ENCODE data around the gene CDKL2.
A peak's percentile ranks its signal among the peaks of the same experiment; 100 is the strongest.

CDKL2 gene

DNA sequence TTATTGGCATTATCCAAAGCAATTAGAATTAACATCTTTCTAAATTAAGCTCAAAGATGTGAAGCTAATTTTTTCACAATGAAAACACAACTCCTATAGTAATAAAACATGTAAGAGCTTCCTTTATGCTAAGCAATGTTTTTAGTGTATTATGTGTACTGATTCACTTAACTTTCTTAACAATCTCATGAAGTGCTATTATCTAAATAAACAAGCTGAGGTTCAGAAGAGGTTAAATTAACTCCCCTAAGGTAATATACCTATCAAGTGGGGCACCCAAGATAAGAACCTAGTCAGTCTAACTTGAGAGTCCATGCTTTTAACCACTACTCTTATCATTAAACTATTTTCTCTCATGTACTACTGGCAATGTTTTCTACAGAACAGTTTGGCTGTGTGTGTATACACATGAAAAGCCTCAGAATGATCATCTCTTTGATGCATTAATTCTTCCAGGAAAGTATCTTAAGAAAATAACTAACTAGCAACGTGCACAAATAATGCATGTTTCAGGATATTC is 29.2 kb upstream of the CDKL2 start:
- Mint-ChIP-seq H3K27ac (no peak overlapping the region), H3K36me3 (ENCODE audit: low read depth) (peaks cover 72% of the 10 kb centered on the region), H3K4me3 (no peak overlapping the region), H3K4me1 (ENCODE audit: low read depth) (peaks cover 66% of the 10 kb centered on the region), H3K27me3 (no peaks in the 10 kb centered on the region), H3K9me3 (no peaks in the 10 kb centered on the region)

DNA sequence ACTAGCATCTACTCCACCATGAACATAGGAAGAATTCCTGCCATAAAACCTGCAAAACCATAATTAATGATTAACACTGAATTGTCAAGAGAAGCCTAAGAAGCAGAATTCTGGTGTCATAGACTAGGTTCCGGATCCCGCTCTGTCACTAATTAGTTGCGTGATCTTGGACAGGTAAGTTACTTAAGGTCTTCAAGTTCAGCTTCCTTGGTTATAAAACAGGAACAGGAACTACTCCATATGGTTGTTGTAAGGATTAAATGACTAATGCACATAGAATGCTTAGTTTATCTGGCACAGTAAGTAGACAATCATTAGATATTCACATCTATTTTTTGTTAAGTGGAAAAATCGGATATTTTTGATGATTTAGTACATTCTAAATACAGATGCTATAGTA is 28.5 kb upstream of the CDKL2 start:
- Mint-ChIP-seq H3K4me1 (ENCODE audit: low read depth) (peaks cover 71% of the 10 kb centered on the region), H3K4me3 (no peak overlapping the region), H3K9me3 (no peaks in the 10 kb centered on the region), H3K27me3 (no peaks in the 10 kb centered on the region), H3K36me3 (ENCODE audit: low read depth) (peaks cover 78% of the 10 kb centered on the region), H3K27ac (peak overlapping the region; percentile 36)

DNA sequence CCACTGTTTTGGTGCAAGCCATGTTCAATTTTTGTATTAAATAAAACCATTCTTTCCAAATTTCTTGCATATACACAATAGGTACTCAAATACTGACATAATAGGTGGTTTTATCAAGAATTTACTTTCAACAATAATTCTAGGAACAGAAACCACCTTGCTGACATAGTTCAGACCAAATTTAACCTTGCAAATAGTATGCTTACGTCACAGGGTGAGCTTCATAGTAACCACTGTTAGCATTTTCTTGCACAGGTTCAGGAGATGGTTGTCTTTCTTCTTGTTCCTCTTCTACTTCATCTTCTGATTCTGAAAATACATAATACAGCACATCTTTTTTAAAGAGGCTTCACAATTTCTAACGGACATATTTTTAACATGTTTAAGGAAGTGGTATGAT is 25.2 kb upstream of the CDKL2 start:
- H3K4me3 Mint-ChIP-seq, result peak overlapping the region; percentile 52
- H3K27me3 Mint-ChIP-seq, result no peaks in the 10 kb centered on the region
- no peaks in the 10 kb centered on the region for H3K9me3 Mint-ChIP-seq
- H3K27ac Mint-ChIP-seq, result peak overlapping the region; percentile 82
- H3K36me3 Mint-ChIP-seq (ENCODE audit: low read depth), result peaks cover 88% of the 10 kb centered on the region
- peaks cover 81% of the 10 kb centered on the region for H3K4me1 Mint-ChIP-seq (ENCODE audit: low read depth)

DNA sequence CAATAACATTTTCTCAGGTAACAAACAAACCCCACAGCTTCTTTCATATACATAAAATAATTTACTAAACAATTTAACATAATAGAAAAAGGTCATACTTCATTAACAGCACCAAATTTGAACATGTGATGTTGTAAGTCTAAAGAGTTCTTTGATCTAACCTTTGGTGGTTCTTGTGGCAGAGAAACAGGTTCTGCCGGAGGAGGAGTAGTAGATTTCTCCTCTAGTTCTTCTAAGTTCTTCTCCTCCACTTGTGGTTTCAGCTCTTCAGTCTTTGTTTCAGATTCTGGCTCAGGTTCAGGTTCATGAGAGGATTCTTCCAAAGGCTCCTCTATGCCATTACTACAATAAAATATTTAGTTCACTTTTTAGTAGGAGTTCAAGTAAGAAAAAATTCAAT is 24.6 kb upstream of the CDKL2 start:
- H3K36me3 Mint-ChIP-seq (ENCODE audit: low read depth), result peaks cover 87% of the 10 kb centered on the region
- no peaks in the 10 kb centered on the region for H3K27me3 Mint-ChIP-seq
- H3K4me3 Mint-ChIP-seq, result peak overlapping the region; percentile 51
- peaks cover 78% of the 10 kb centered on the region for H3K4me1 Mint-ChIP-seq (ENCODE audit: low read depth)
- peak overlapping the region; percentile 81 for H3K27ac Mint-ChIP-seq
- H3K9me3 Mint-ChIP-seq, result no peaks in the 10 kb centered on the region

DNA sequence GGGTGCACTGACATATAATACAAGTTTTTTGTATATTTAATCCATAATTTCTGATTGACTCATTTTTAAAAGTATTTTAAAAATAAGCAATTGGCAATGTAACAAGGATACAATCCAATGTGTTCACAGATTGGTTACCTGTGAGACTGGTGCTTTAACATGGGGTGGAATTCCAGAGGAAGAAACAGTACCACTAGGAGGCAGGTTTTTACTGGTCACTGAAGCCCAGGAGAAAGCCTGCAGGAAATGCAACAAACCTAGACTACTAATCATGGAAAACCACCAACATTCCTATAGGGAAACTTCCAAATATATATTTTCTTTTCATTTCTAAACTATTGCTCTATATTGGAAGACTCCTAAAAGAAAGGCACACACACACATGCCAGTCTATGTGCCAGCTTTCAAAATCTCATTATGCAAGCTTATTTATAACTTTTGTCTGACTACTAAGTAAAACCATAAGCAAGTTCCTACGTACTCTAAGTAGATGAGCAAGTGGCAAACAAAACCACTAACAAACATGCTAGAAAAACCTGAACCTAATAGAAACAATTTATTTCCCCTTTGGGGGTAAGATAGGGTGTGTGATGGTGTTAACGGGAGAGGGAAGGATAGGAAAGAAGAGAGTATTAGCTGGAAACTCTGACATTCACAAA is 23.6 kb upstream of the CDKL2 start:
- Mint-ChIP-seq H3K9me3 (no peaks in the 10 kb centered on the region), H3K27ac (peak overlapping the region; percentile 81), H3K36me3 (ENCODE audit: low read depth) (peaks cover 80% of the 10 kb centered on the region), H3K4me1 (ENCODE audit: low read depth) (peaks cover 71% of the 10 kb centered on the region), H3K4me3 (no peak overlapping the region), H3K27me3 (no peaks in the 10 kb centered on the region)

DNA sequence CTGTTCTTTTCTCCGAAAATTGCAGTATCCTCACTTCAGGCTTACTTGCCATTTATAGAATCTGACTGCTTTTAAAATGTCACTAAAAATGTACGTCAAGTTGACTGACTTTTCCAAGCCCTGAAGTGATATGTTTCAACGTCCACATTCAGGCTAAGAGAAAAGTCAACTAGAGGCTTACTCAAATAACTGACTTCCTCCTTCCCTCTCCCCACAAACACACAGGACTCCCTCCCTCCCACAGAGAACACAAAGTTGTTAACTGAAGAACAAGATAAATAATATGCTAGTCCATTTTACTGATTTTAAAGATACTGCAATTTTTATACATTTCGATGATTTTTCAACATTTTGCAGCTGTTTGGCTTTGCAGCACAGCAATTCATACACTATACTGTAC is 13.8 kb upstream of the CDKL2 start:
- no peaks in the 10 kb centered on the region for H3K27me3 Mint-ChIP-seq
- H3K36me3 Mint-ChIP-seq (ENCODE audit: low read depth), result peaks cover 84% of the 10 kb centered on the region
- H3K4me1 Mint-ChIP-seq (ENCODE audit: low read depth), result peaks cover 25% of the 10 kb centered on the region
- H3K4me3 Mint-ChIP-seq, result no peak overlapping the region
- no peaks in the 10 kb centered on the region for H3K9me3 Mint-ChIP-seq
- peak overlapping the region; percentile 10 for H3K27ac Mint-ChIP-seq

DNA sequence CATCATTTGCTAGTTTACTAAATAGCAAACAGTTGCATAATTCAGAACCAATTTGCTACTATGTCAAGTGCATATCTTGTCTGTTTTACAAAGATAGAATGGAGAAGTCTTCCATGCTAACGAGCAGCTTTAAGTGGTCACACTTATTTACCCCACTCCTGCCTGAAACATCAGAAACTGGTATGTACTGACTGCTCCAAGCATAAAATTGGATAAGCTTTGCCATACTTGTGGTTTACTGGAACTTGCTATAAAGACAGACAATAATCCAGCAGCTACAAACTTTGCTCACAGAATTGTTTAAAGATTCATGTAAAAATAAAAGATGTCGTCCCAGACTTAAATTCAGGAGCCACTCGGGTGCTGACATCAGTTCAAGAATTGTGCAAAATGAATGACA is 13.3 kb upstream of the CDKL2 start:
- Mint-ChIP-seq H3K9me3 (no peaks in the 10 kb centered on the region), H3K4me3 (no peak overlapping the region), H3K4me1 (ENCODE audit: low read depth) (peaks cover 25% of the 10 kb centered on the region), H3K27me3 (no peaks in the 10 kb centered on the region), H3K36me3 (ENCODE audit: low read depth) (peaks cover 80% of the 10 kb centered on the region), H3K27ac (no peak overlapping the region)

DNA sequence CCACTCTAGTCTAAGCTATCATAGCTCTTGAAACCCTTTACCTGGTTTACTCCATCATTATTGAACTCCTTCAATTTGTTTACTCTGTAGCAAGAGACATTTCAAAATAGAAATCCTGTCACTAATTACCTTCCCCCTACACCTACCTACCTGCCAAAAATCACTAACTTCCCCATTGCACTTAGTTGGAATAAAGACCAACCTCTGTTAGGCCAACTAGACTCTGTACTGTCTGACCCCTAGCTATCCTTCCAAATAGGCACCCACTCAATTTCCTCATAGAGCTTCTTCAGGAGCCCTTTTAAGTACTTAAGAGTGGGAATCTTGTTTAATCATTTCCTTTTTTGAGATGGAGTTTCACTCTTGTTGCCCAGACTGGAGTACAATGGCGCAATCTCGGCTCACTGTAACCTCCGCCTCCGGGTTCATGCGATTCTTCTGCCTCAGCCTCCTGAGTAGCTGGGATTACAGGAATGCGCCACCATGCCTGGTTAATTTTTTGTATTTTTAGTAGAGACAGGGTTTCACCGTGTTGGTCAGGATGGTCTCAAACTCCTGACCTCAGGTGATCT is 8.9 kb upstream of the CDKL2 start:
- peaks cover 13% of the 10 kb centered on the region for H3K4me1 Mint-ChIP-seq (ENCODE audit: low read depth)
- no peaks in the 10 kb centered on the region for H3K9me3 Mint-ChIP-seq
- H3K27ac Mint-ChIP-seq, result peak overlapping the region; percentile 7
- no peak overlapping the region for H3K4me3 Mint-ChIP-seq
- H3K27me3 Mint-ChIP-seq, result no peaks in the 10 kb centered on the region
- peaks cover 38% of the 10 kb centered on the region for H3K36me3 Mint-ChIP-seq (ENCODE audit: low read depth)

DNA sequence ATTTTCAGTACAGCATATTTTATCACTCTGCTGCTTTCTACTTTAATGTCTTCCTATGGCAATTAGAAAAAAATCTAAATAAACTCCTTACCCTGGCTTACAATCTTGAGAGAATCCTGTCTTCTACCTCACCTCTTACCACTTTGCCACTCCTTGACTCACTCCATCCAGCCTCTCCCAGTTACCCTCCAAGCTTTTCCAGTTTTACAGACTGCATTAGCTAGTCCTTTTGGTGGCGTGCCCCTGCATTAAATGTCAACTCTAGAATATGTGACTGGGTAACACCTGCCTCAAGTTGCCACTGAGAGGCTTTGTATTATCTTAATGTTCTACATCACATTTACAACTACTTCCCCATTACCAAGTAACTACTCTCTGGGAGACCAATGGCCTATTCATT is 7.5 kb upstream of the CDKL2 start:
- no peak overlapping the region for H3K4me3 Mint-ChIP-seq
- no peak overlapping the region for H3K27ac Mint-ChIP-seq
- H3K36me3 Mint-ChIP-seq (ENCODE audit: low read depth), result peaks cover 26% of the 10 kb centered on the region
- no peaks in the 10 kb centered on the region for H3K27me3 Mint-ChIP-seq
- H3K9me3 Mint-ChIP-seq, result no peaks in the 10 kb centered on the region
- peaks cover 10% of the 10 kb centered on the region for H3K4me1 Mint-ChIP-seq (ENCODE audit: low read depth)

DNA sequence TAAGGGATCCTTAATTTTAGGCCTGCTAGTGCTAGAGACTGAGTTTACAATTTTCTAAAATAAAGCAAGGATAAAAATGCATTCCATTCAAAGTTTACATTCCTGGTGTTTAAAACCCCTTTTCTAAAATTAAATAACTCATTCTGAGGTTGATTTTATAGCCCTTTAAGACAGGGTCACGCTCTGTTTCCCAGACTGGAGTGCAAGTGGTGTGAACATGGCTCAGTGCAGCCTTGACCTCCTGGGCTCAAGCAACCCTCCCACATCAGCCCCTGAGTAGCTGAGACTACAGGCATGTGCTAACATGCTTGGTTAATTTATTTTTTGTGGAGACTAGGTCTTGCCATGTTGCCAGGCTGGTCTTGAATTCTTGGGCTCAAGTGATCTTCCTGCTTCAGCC is 6.8 kb upstream of the CDKL2 start:
- Mint-ChIP-seq H3K27me3 (no peaks in the 10 kb centered on the region), H3K9me3 (no peaks in the 10 kb centered on the region), H3K4me3 (no peak overlapping the region), H3K36me3 (ENCODE audit: low read depth) (peaks cover 21% of the 10 kb centered on the region), H3K27ac (no peak overlapping the region), H3K4me1 (ENCODE audit: low read depth) (peaks cover 7% of the 10 kb centered on the region)

DNA sequence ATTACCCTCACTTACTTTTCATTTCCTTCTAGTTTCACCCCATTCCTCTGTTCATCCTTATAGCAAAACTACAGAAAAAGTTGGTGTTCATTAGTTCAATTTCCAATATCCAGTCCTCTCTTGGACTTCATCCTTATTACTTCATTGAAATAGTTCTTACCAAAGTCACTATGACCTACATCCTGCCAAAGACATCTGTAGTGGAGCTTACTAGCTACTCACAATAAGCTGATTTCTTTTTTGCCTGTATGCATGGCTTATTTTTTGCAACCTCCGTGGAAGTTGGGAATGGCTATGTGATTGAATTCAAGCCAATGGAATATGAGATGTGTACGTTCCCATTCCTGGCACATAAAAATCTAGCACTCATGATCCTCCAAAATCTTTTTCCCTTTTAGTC is 4.6 kb upstream of the CDKL2 start:
- no peak overlapping the region for H3K4me3 Mint-ChIP-seq
- no peaks in the 10 kb centered on the region for H3K9me3 Mint-ChIP-seq

DNA sequence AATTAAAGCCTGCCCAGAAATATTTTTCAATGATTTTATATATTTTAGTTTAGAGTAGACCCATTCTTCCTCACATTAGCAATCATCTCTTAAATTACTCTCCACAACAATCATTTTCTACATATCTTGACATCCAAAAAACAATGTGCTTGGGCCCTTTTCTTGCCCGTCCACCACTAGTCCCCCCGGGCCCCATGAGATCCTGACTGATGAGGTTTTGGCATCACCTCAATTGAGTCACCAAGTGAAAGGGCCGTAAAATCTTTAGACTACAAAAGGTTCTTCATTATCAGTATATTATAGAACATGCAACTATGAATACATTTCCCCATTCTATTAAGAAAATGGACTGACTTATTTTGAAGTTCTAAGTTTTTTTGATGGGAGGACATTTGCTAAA is 4.0 kb upstream of the CDKL2 start:
- Mint-ChIP-seq H3K9me3 (no peaks in the 10 kb centered on the region), H3K4me1 (ENCODE audit: low read depth) (peaks cover 11% of the 10 kb centered on the region), H3K36me3 (ENCODE audit: low read depth) (no peaks in the 10 kb centered on the region), H3K27ac (no peak overlapping the region), H3K4me3 (no peak overlapping the region), H3K27me3 (no peaks in the 10 kb centered on the region)

More for the DNA sequence above, 4.6 kb upstream of the CDKL2 start:
- Mint-ChIP-seq H3K4me1 (ENCODE audit: low read depth) (peaks cover 15% of the 10 kb centered on the region), H3K27me3 (no peaks in the 10 kb centered on the region), H3K27ac (no peak overlapping the region), H3K36me3 (ENCODE audit: low read depth) (peaks cover 5% of the 10 kb centered on the region)

DNA sequence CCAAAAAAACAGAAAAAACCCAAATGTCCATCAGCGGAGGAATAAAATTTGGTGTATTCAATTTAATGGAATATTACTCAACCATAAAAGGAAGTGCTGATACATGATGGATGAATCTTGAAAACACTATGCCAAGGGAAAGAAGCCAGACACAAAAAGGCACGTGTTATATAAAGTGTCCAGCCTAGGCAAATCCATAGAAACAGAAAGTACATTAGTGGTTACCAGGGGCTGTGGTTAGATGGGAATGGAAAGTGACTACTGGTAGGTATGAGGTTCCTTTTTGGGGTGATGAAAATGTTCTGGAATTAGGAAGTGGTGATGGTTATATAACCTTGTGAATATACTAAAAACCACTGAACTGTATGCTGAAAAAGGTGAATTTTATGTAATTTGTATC is 3.5 kb upstream of the CDKL2 start:
- Mint-ChIP-seq H3K9me3 (no peaks in the 10 kb centered on the region), H3K36me3 (ENCODE audit: low read depth) (no peaks in the 10 kb centered on the region), H3K27ac (no peak overlapping the region), H3K4me1 (ENCODE audit: low read depth) (peaks cover 11% of the 10 kb centered on the region), H3K27me3 (no peaks in the 10 kb centered on the region), H3K4me3 (no peak overlapping the region)

DNA sequence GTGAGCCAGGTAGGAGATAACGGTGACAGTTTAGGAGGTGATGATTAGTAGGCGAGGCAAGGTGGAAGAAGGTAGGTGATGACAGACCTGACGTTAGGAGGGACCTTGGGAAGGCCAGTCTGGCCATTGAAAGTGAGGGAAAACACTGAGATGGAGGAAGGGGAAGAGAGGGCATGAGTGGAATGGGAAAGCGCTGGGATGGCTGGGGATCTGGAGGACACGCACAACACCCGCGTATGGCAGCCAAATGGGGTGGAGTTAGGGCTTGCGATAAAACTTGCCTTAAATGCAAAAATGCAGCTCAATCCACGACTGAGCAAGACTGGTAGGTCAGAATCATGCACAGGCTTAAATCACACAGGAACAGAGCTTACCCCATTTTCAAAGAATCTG is 605 bp upstream of the CDKL2 start:
- H3K4me3 Mint-ChIP-seq, result peak overlapping the region; percentile 83
- peaks cover 11% of the 10 kb centered on the region for H3K4me1 Mint-ChIP-seq (ENCODE audit: low read depth)
- no peaks in the 10 kb centered on the region for H3K27me3 Mint-ChIP-seq
- H3K27ac Mint-ChIP-seq, result no peak overlapping the region
- no peaks in the 10 kb centered on the region for H3K36me3 Mint-ChIP-seq (ENCODE audit: low read depth)
- no peaks in the 10 kb centered on the region for H3K9me3 Mint-ChIP-seq

DNA sequence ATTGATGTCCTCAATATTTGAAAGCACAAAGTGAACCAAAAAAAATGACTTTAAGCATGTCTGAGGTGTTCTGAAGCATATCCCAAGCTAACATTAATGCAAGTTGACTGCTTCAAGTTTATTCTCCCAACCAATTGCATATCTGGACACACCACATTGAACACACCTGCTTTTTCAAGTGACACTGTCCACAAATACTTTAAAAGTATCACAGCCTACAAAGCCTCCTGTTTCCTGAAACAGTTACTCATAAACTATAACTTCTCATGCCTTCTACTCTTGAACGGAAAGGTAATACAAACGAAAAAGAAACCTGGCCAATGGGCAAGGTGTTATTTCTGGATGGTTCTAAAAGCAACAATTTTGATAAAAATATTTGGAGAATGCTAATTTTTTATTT is 1.1 kb downstream of the CDKL2 start:
- Mint-ChIP-seq H3K36me3 (ENCODE audit: low read depth) (no peaks in the 10 kb centered on the region), H3K9me3 (no peaks in the 10 kb centered on the region), H3K27me3 (no peaks in the 10 kb centered on the region), H3K4me3 (no peak overlapping the region), H3K27ac (no peak overlapping the region), H3K4me1 (ENCODE audit: low read depth) (peaks cover 11% of the 10 kb centered on the region)

DNA sequence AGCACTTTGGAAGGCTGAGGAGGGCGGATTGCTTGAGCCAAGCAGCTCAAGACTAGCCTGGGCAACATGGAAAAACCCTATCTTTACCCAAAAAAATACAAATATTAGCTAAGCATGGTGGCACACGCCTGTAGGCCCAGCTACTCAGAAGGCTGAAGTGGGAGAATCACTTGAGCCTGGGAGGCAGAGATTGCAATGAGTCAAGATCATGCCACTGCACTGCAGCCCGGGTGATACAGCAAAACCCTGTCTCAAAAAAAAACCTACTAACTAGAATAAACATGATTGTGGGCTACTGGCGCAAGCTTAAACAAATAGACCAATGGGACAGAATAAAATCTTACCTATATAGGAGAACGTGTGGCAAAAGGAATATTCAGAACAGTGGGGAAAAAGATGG is 7.3 kb downstream of the CDKL2 start:
- H3K27me3 Mint-ChIP-seq, result no peaks in the 10 kb centered on the region
- no peaks in the 10 kb centered on the region for H3K36me3 Mint-ChIP-seq (ENCODE audit: low read depth)
- no peaks in the 10 kb centered on the region for H3K4me1 Mint-ChIP-seq (ENCODE audit: low read depth)
- H3K27ac Mint-ChIP-seq, result no peak overlapping the region
- no peaks in the 10 kb centered on the region for H3K9me3 Mint-ChIP-seq
- H3K4me3 Mint-ChIP-seq, result no peak overlapping the region
